HG03039 (cell line): ENCODE data around the gene CD58.

Experiments
- ATAC-seq: cut with Tn5 transposase; IDR thresholded peaks from one replicate; pipeline ENCODE4 v1.9.1; 2021; ENCODE audit warnings: mild to moderate bottlenecking, moderate library complexity; ENCODE audit not compliant: unreplicated experiment

The CD58 gene

DNA sequence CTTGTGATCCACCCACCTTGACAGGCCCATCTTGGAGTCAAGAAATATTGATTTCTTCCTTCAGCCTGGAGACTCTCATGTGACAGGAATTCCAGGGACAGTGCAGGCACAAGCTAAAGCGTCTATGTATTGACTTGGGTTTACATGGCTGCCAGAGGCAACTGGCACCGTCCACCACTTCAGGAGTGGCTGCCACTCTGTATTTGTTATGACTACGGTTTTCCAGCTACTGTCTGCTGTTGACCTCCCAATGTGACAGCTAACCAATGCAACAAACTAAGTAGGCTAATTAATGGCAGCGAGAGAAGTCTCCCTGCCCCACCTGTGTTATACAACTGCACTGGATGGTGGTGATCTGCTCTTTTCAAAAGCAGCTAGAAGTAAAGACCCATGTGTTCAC, 56.9 kb downstream of the CD58 start:
- no peak for ATAC-seq

DNA sequence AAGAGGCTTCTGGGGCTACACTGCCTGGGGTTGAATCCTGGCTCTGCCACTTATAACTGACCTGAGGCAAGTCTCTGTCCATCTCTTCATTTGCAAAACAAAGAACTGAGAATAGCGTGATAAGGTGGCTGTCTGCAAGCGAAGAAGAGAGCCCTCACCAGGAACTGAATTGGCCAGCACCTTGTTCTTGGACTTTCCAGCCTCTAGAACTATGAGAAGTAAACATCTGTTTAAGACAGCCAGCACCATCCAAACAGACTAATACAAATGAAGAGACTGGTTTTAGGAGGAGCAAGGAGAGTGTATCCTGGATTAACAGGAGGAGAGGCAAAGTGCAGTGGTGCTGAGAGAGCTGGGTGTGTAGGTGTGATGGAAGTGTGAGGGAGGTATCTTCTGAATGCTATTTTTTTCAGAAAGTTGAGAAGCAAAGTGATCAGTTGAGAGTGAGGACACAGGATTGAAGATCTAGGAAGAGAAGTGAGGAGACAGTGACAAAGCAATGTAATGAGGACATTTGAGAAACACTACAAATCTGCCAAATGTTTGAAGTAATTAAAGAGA, 59.3 kb downstream of the CD58 start:
- ATAC-seq = no peak

DNA sequence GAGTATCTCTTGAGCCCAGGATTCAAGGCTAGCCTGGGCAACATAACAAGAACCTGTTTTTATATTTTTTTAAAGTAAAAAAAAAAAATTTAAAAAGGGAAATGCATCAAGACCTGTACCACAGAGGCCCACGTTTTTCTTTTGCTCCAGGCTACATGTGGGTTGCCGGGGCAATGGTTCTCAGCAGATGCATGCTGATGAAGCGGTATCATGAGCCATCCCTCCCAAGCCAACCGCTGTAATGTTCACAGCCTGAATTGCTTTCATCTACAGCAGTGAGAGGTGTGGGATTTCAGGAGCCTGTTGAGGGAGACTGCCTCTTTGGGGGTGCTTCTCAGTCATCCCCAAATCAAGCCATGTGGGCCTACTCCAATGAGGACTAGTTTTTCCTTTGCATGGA, 60.5 kb downstream of the CD58 start:
- no peak for ATAC-seq

DNA sequence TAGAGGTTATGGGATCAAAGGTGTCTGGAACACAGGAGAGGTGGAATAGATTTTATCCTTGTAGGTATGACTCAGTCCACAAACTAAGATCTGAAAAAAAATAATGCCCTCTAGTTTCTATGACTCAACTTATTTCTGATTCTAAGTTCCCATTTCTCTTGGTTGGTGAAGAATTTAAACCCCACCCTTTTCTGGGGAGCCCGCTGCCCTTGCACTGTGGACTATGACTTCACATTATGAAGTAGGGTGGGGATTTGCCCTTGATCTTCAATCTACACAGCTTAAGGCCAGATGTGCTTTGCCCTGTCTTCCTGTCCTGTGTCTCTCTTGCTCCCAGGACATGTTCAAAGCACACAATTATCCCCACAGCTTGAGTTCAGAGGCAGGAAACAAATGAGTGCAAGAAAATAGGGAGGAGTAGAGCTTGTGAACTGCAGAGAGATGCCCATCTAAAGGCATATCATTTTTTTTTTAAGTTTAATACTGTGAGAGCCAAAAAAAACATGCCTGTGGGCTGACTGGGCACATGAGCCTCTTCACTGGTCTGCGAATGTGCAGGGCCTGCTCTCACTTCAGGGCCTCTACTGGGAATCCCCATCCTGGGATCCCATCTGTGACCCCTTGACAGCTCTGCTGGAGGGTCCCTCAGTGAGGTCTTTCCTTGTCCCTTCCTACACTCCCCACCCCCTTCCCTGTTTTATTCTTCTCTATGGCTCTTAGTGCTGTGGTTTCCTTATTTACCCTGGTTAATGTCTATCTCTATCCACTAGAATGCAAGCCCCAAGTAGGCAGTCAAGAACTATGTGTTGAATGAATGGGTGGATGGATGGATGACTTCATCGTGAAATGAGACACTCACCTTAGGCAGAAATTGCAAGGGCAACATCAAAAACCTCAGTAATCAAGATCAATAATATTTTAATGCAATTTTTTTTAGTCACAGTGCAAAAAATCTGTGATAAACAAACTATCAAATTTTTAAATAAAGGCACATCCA, 61.5 kb downstream of the CD58 start:
- ATAC-seq = peak; percentile 27

DNA sequence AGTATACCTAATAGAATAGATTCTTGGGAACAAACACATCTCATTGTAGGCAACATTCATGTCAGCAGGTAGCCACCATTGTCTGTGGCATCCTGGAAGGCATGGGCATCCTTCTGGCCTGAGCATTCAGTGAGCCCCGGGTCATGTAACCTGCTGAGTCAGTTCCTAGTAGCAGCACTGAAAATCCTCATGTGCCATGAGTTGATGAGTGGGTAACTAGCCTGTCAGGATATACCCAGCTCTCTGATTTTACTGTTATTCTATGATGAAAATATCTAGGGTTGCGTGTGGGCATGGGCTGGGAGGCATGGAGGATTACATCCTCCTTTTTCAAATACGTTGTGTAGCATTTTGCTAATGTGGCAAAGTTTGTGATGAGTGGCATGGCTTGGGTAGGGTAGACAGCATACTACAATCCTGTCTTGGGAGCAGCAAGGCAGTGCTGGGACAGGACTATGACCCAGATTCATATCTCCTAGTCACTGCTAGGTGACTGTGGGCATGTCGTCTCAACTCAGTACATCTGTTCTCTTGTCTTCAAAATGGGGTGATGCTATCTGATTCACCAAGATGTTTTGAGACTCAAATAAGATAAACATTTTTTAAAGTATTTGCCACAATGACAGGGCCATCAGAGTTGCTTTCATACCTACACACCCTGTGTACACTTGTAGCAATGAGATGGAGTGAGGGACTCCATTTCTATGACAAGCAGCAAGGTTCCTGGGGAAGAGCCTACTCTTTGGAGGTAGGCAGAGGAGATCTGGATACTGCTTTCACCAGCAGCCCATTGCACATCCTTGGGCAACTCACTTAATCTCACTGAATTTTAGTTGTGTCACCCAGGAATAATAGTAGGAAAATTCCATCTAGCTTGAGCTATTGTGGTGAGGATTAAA, 62.5 kb downstream of the CD58 start:
- no peak for ATAC-seq

DNA sequence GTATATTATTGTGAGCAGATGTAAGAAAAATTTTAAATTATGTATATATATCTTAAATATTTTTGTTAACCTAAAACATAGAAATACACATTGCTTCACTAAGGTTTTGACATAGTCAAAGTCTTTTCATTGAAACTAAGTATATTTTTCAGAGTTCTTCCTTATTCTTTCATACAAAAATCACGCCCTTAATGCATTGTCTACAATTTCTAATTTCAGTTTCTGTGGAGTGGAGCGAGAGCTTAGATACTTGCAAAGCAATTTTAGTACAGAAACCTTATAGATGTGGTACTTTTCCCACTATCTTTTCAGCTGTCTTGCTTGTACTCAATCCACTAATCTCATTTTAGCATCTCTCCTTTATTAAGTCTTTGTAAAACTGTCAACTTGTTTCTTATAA, 63.2 kb downstream of the CD58 start:
- ATAC-seq = no peak

DNA sequence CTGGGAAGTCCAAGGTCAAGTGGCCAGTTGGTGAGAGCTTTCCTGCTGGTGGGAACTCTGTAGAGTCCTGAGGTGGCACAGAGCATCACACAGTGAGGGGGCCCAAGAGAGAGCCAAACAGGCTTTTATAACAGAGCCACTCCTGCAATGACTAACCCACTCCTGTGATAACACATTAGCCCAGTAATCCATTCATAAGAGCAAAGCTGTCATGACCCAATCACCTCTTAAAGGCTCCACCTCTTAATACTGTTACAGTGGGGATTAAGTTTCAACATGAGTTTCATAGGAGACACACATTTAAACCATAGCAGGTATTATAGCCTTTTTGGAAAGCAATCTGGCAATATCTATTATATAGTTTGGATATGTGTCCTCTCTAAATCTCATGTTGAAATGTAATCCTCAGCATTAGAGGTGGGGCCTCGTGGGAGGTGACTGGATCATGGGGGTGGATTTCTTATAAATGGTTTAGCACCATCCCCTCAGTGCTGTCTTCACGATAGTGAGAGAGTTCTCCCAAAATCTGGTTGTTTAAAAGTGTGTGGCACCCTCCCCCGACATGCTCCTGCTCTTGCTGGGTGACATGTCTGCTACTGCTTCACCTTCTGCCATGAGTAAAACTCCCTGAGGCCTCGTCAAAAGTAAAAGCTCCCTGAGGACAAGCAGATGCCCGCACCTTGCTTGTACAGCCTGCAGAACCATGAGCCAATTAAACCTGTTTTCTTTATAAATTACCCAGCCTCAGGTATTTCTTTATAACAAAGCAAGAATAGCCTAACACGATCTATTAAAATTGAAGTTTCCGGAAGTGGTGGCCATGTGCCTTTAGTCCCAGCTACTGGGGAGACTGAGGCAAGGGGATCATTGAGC, 64.5 kb downstream of the CD58 start:
- ATAC-seq = no peak

DNA sequence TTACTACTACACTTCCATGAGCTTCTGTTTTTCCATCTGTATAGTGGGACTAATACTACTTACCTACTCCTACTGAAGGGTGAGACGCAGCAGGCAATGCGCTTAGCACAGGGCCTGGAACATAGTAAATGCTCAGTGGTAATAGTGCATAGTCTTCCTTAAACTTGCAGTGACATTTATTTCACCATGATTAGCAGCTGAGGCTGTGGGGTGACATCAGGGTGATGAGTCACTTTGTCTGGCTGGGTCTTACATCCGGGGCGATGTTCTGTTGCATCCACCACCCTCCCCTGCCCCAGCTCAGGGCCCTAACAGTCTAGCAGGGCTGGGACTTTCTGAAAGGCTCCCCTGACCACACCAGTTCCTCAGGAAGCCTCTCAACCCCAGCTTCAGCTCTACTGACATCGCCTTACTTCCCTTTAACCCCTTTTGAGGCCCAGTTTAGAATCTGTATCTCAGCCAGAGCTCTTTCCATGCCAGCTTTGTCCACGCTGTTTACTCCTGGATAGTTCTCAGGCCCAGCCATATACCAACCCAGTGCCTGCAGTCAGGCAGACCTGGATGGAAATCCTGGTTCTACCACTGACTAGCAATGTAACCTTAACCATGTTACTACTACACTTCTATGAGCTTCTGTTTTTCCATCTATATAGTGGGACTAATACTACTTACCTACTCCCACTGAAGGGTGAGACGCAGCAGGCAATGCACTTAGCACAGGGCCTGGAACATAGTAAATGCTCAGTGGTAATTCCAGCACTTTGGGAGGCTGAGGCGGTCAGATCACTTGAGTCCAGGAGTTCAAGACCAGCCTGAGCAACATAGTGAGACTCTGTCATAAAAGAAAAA, 66.3 kb downstream of the CD58 start:
- ATAC-seq = peak; percentile 88

DNA sequence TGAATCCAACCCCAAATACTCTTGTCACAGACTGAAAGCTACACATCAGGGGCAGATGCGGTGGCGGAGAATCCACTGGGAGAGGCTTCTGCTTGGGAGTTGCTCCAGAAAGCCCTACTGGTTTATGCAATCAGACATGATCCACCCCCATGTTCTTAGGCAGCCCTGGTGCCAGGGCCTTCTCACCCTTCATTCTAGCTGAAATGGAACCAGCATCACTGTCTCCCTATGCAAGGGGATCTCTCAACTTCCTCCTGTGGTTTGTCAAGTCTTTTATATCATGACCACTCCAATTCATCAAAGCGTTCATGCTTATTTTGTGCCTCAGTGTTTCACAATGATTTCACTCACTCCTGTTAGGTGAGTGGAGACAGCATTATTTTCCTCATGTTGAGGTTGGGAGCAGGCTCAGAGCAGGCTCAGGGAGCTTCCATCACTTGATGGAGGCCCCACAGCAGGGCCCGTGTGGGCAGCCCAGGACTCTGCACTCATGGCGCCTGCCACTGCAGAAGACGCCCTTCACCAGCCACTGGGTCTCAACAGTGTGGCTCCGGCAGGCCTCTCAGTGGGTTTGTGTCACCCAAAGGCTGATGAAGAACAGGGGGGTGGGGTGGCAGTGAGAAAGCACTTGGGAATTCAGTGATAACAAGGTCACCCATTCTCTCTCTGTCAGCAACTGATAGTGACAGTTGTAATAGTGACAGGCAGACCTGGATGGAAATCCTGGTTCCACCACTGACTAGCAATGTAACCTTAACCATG, 67.1 kb downstream of the CD58 start:
- ATAC-seq = no peak

DNA sequence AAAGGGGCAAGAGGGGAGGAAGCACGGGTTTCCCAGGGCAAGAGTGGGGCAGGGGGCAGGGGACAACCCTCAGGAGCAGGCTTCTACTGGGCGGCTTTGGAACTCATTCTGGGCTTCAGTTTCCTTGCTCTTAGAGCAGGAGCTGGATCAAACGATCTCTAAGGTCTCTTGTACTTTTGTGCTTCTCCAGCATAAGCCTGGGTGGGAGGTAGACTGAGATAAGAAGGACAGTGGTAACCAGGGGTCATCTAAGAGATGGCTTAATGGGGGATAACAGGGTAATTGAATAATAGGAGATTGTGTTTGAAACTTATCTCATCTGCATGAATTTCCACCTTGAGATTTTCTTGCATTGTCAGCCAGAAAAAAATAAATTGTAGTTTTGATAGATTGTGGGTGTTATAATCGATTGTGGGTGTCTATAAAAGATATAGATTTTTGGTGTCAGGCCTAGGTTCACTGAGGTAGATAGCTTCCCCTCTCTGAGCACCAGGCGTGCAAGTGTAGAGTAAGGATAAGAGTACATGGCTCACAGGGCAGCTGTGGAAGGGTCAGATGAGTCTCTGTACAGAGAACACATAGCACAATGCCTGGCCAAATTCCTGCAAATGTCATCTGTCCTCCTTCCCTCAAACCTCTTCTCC, 68.0 kb downstream of the CD58 start:
- no peak for ATAC-seq

DNA sequence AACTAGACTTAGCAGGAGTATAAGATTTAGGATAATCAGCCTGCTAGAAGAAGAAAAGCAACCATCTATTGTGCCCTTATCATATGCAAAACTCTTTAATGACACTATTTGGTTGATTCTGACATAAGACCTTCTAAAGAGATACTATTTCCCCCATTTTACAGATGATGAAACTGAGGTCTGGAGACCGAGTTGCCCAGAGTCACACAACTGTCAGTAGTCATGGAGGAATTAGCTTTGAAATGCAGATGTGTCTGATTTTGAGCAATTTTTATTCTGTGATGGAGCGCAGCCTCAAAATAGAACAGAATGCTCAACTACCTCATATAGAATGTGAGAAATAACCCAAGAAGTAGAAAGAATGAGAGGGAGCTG, 69.0 kb downstream of the CD58 start:
- ATAC-seq = no peak

DNA sequence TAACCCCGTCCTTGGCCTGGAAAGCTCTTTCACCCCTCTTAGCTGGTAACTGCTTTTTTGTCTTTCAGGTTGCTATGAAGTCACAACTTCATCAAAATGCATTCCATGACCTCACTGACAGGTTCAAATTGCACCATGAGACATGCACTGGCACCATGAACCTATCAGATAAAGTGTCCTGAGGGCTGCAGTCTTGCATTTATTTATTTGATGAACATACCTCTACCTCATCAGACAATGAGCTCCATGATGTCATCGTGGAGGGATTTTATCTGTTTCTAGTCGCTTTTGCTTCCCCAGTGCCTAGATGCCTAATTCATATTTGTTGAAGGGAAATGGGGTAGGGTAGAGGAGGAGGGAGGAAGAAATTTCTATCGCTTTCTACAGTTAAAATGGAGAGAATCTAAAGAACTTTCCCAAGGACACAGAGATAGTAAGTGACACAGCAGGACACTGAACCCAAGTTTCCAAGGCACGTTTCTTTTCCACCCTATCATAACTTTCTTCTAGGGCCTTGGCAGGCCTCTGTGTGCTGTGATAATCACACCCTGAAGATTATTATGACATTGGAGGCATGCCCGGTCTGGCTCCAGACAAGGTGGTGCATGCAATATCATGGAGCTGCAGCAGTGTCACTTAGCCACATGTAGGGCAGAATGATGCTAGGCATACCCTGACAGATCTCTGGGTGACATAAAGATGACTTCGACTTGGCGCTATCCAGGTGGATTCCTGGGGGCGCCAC, 69.5 kb downstream of the CD58 start:
- ATAC-seq = no peak

DNA sequence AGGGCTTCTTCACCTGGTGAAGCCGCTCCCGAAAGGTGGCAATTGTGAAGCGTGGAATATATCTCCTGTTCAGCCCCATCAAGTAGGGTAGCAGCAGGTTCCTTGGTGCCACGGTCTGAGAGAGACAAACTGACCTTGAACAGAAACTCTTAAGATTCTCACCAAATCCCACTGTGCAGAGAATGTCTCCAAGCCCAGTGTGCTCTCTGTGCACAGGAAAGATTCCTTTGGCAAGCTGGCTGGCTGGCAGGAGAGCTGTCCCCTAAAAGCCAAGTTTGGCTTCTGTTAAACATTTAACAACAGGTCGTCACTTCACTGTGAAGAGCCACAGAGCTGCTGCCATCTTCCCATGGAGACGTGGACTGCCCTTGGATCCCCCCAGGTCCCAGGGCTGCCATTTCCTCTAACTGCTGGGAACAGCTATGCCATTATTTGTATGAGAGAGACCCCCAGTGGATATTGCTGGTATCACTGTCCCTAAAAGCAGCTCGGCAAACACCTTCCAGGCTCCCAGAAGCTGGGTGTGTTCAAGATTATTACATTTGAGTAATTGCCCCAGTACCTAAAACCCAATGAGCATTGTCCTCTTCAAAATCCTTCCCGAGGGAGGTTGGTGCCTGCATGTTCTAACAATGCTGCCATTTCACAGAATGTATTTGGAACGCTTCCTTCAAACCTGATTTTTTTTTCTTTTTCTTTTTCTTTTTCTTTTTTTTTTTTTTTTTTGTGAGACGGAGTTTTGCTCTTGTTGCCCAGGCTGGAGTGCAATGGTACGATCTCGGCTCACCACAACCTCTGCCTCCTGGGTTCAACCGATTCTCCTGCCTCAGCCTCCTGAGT, 71.8 kb downstream of the CD58 start:
- peak; percentile 50 for ATAC-seq

DNA sequence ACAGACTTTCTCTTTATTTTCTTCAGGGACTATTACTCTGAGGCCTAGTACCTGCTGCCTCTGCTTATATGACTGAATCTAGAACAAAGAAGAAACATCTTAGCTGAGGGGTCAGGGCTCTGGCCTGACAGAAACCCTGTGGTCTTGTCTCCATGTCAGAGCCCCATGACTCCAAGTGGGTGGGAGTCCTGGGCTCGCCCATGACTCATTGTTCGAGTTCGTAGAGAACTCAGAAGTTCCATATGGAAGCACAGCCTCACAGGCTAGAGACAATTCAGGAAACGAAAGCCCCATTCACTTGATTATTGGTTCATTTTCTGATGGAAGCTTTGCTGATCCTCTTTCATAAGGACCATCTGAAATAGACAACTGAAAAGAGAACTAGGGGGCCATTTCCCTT, 73.2 kb downstream of the CD58 start:
- ATAC-seq = no peak

DNA sequence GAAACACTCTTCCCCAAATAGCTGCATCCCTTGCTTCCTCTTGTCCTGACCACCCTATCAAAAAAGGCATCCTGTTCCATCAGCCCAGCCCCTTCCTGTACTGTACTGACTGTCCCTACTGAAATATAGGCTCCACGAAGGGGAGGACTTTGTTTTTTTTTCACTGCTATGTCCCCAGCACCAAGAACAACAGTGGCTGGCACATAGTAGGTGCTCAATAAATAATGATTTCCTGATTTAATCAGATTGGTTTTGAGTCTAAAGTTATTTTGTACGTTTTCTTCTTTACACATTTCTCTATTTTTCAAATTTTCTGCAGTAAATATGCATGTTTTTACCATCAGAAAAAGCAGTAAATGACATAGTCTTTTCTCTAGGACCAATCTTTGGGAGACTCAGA, 73.9 kb downstream of the CD58 start:
- no peak for ATAC-seq

DNA sequence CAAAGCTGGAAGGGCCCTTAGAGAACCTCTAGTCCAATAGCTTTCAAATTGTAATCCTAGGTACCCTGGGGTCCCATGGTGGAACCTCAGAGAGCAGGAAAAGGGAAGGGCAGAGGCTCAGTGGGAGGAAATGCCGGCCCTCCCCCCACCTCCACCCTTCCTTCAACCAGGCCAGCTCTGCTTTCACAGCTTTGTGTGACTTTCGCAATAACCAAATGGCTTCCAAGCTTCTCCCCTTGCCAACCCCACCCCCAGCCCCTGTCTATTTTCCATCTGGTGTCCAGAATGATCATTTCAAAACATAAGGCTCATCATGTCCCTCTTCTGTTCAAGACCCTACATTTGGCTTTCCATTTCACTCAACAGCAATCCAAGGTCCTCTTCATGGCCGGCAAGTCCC, 74.4 kb downstream of the CD58 start:
- ATAC-seq = no peak

DNA sequence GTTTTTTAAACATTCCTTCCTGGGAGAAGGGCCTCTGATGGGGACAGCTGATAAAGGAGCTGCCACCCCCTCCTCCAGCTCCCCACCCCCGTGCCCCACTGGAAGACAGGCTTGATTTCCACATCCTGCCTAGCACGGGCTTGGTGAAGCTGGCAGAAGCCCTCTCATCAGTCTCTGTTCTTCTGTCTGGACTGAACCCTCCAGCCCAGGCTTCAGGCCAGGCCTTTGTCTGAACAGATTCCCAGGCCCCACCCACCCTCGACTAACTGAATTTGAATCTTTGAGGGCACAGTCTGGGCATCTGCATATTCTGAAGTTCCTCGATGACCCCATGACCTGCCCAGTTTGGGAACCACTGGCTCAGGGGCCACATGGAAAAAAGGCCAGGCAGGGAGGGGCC, 75.3 kb downstream of the CD58 start:
- ATAC-seq = no peak
